HepG2 (cell line): Measurements from ENCODE around the gene PRICKLE3. TPM values are rescaled to one million over a fixed set of nuclear protein-coding genes. Genes with fewer than 3 reads are reported as not detected.
A peak's percentile ranks its signal among the peaks of the same experiment; 100 is the strongest.

ENCODE experiments used
- CAMTA2 ChIP-seq: sonication (generic); formaldehyde crosslinking; IDR thresholded peaks from 2 replicates; pipeline ENCODE4 v1.4.0; 2020; ENCODE audit warnings: mild to moderate bottlenecking, missing genetic modification reagents, borderline replicate concordance
- HNF4G ChIP-seq, 2 experiments: sonication (generic) in 1 of 2; formaldehyde crosslinking in 1 of 2; IDR thresholded peaks; 2 replicates each; pipeline versions ENCODE4 v1.4.0 to v1.6.1; 2011 to 2020; ENCODE audit warnings: borderline replicate concordance in 2 of 2, low read depth in 2 of 2, mild to moderate bottlenecking in 2 of 2, low read length in 1 of 2, missing genetic modification reagents in 1 of 2, moderate library complexity in 1 of 2
- IKZF1 ChIP-seq: fragments of 450-650 bp; IDR thresholded peaks from 2 replicates; pipeline ENCODE4 v1.7.1; 2016
- NPAS2 ChIP-seq: sonication (generic); formaldehyde crosslinking; IDR thresholded peaks from 2 replicates; pipeline ENCODE4 v1.8.0; 2022; ENCODE audit warnings: mild to moderate bottlenecking, missing genetic modification reagents, borderline replicate concordance
- RFXAP ChIP-seq: sonication (generic); formaldehyde crosslinking; IDR thresholded peaks from 2 replicates; pipeline ENCODE4 v1.4.0; 2020; ENCODE audit warnings: missing genetic modification reagents, borderline replicate concordance
- SNAPC2 ChIP-seq: sonication (generic); formaldehyde crosslinking; IDR thresholded peaks from 2 replicates; pipeline ENCODE4 v1.8.1; 2022; ENCODE audit warnings: mild to moderate bottlenecking, missing genetic modification reagents
- YEATS4 ChIP-seq: sonication (generic); formaldehyde crosslinking; IDR thresholded peaks from 2 replicates; pipeline ENCODE4 v1.4.0; 2020; ENCODE audit warnings: missing genetic modification reagents, borderline replicate concordance
- ZFP36L2 ChIP-seq: sonication (generic); formaldehyde crosslinking; IDR thresholded peaks from 2 replicates; pipeline ENCODE4 v1.4.0; 2020; ENCODE audit warnings: missing genetic modification reagents
- ZFP41 ChIP-seq: sonication (generic); formaldehyde crosslinking; IDR thresholded peaks from 2 replicates; pipeline ENCODE4 v1.4.0; 2020; ENCODE audit warnings: mild to moderate bottlenecking, missing genetic modification reagents, borderline replicate concordance
- ZNF235 ChIP-seq: sonication (generic); formaldehyde crosslinking; IDR thresholded peaks from 2 replicates; pipeline ENCODE4 v1.8.1; 2023; ENCODE audit warnings: mild to moderate bottlenecking, missing genetic modification reagents, borderline replicate concordance
- ZNF333 ChIP-seq: sonication (generic); formaldehyde crosslinking; IDR thresholded peaks from 2 replicates; pipeline ENCODE4 v1.4.0; 2020; ENCODE audit warnings: mild to moderate bottlenecking, missing genetic modification reagents, borderline replicate concordance
- ZNF761 ChIP-seq: sonication (generic); formaldehyde crosslinking; conservative IDR thresholded peaks from 2 replicates; pipeline ENCODE4 v1.4.0; 2020; ENCODE audit warnings: mild to moderate bottlenecking, missing genetic modification reagents
- polyA plus RNA-seq, 8 experiments: library from polyadenylated mRNA; depleted of rRNA in 3 of 8; stranded (reverse) in 7 of 8; unstranded in 1 of 8; fragments of >200 nt; fragmentation: Illumina TruSeq in 4 of 8; extraction: Trizol in 4 of 8; gene quantifications; 2 replicates each; pipeline versions ENCODE4 v1.2.1 to v1.2.3, GENCODE V29; 2011 to 2016; ENCODE audit warnings: low read depth in 4 of 8, missing spikeins in 1 of 8, mixed read lengths in 1 of 8; ENCODE audit not compliant: insufficient read depth in 1 of 8
- total RNA-seq, 5 experiments: library from RNA; depleted of rRNA; stranded (reverse); fragments of >200 nt; fragmentation: Illumina TruSeq; extraction: Trizol; gene quantifications; 2 replicates each; pipeline ENCODE4 v1.2.3, GENCODE V29; 2016; ENCODE audit warnings: low read depth in 1 of 5
- TF ChIP-seq, protein P1 (sequence below): sonication (generic); formaldehyde crosslinking; conservative IDR thresholded peaks from 2 replicates; pipeline ENCODE4 v1.5.0; 2020; ENCODE audit warnings: missing genetic modification reagents
- TF ChIP-seq, protein P2 (sequence below): sonication (generic); formaldehyde crosslinking; IDR thresholded peaks from 2 replicates; pipeline ENCODE4 v1.4.0; 2020; ENCODE audit warnings: missing genetic modification reagents, borderline replicate concordance
- TF ChIP-seq, protein P3 (sequence below): sonication (generic); formaldehyde crosslinking; IDR thresholded peaks from 2 replicates; pipeline ENCODE4 v1.9.0; 2022; ENCODE audit warnings: missing genetic modification reagents, mild to moderate bottlenecking, borderline replicate concordance
- TF ChIP-seq, protein P4 (sequence below): sonication (generic); formaldehyde crosslinking; IDR thresholded peaks from 2 replicates; pipeline ENCODE4 v1.5.0; 2020; ENCODE audit warnings: missing genetic modification reagents
- TF ChIP-seq, protein P5 (sequence below): sonication (generic); formaldehyde crosslinking; IDR thresholded peaks from 2 replicates; pipeline ENCODE4 v1.5.1; 2020; ENCODE audit warnings: missing genetic modification reagents, mild to moderate bottlenecking, borderline replicate concordance
- TF ChIP-seq, protein P6 (sequence below): sonication (generic); formaldehyde crosslinking; IDR thresholded peaks from 2 replicates; pipeline ENCODE4 v1.5.0; 2020; ENCODE audit warnings: mild to moderate bottlenecking, low read depth, missing genetic modification reagents, borderline replicate concordance

The PRICKLE3 gene
- total and polyA plus RNA-seq, 2 of the 13 experiments (the other 11 are each of a cell fraction or from before 2014, with no cell fraction given), result 2.6 TPM

DNA sequence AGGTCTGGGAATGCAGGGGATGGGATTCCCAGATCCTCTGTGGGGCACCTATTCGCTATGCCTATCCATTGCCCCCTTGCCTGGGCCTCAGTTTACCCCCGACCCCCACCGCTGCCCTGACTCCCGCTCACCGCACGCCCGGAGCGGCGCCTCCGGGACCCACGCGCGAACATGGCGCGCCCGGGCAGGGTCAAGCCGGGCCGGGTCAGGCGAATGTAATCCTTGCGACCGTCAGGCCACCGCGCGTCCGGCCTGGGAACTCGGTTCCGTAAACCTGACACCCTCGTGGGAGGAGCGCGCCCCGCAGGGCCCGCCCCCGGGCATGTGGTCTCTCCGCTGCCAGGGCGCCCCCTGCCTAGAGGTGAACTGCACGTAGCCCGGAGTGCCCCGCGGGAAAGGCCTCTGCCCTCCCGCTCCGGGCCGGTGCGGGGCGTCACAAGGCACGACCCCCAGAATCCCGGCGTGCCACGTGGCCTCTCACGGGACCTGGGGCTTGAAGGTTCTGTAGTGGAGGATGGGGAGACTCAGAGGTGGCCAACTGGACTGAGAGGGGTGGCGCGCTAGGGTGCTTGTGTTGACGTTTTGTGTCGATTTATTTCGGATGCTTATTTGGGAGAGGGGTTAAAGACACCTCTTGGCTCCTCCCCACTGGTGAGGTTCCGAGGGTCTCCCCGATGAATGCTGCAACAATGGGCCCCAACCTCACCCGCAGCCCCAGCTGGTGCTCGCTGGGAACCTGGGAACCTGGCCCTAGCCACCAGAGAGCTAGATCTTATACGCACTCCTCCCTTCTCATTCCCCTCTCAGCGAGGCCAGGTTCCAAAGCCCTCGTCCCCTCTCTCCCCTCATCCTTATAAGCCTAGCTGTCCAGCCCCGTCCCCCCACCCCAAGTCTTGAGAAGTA, at the start of gene PRICKLE3 (continued):
- TF ChIP-seq, protein P1, sequence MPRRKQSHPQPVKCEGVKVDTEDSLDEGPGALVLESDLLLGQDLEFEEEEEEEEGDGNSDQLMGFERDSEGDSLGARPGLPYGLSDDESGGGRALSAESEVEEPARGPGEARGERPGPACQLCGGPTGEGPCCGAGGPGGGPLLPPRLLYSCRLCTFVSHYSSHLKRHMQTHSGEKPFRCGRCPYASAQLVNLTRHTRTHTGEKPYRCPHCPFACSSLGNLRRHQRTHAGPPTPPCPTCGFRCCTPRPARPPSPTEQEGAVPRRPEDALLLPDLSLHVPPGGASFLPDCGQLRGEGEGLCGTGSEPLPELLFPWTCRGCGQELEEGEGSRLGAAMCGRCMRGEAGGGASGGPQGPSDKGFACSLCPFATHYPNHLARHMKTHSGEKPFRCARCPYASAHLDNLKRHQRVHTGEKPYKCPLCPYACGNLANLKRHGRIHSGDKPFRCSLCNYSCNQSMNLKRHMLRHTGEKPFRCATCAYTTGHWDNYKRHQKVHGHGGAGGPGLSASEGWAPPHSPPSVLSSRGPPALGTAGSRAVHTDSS (CRISPR knock-in tag), result 0 out of 2 replicates have a peak, but pooled peaks have one; percentile 66
- no peak for TF ChIP-seq ZNF235
- TF ChIP-seq, protein P2, sequence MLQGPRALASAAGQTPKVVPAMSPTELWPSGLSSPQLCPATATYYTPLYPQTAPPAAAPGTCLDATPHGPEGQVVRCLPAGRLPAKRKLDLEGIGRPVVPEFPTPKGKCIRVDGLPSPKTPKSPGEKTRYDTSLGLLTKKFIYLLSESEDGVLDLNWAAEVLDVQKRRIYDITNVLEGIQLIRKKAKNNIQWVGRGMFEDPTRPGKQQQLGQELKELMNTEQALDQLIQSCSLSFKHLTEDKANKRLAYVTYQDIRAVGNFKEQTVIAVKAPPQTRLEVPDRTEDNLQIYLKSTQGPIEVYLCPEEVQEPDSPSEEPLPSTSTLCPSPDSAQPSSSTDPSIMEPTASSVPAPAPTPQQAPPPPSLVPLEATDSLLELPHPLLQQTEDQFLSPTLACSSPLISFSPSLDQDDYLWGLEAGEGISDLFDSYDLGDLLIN (CRISPR knock-in tag), result no peak
- no peak for TF ChIP-seq SNAPC2 (CRISPR knock-in tag)
- TF ChIP-seq, protein P3, sequence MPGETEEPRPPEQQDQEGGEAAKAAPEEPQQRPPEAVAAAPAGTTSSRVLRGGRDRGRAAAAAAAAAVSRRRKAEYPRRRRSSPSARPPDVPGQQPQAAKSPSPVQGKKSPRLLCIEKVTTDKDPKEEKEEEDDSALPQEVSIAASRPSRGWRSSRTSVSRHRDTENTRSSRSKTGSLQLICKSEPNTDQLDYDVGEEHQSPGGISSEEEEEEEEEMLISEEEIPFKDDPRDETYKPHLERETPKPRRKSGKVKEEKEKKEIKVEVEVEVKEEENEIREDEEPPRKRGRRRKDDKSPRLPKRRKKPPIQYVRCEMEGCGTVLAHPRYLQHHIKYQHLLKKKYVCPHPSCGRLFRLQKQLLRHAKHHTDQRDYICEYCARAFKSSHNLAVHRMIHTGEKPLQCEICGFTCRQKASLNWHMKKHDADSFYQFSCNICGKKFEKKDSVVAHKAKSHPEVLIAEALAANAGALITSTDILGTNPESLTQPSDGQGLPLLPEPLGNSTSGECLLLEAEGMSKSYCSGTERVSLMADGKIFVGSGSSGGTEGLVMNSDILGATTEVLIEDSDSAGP (CRISPR knock-in tag), result peak; percentile 54; the same call in 1 of the 2 replicates
- TF ChIP-seq, protein P4, sequence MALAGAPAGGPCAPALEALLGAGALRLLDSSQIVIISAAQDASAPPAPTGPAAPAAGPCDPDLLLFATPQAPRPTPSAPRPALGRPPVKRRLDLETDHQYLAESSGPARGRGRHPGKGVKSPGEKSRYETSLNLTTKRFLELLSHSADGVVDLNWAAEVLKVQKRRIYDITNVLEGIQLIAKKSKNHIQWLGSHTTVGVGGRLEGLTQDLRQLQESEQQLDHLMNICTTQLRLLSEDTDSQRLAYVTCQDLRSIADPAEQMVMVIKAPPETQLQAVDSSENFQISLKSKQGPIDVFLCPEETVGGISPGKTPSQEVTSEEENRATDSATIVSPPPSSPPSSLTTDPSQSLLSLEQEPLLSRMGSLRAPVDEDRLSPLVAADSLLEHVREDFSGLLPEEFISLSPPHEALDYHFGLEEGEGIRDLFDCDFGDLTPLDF, result no peak
- TF ChIP-seq RFXAP (CRISPR knock-in tag), result no peak
- no peak for TF ChIP-seq ZNF761 (CRISPR knock-in tag)
- TF ChIP-seq ZFP41 (CRISPR knock-in tag), result no peak
- TF ChIP-seq ZFP36L2 (CRISPR knock-in tag), result no peak
- TF ChIP-seq, protein P5, sequence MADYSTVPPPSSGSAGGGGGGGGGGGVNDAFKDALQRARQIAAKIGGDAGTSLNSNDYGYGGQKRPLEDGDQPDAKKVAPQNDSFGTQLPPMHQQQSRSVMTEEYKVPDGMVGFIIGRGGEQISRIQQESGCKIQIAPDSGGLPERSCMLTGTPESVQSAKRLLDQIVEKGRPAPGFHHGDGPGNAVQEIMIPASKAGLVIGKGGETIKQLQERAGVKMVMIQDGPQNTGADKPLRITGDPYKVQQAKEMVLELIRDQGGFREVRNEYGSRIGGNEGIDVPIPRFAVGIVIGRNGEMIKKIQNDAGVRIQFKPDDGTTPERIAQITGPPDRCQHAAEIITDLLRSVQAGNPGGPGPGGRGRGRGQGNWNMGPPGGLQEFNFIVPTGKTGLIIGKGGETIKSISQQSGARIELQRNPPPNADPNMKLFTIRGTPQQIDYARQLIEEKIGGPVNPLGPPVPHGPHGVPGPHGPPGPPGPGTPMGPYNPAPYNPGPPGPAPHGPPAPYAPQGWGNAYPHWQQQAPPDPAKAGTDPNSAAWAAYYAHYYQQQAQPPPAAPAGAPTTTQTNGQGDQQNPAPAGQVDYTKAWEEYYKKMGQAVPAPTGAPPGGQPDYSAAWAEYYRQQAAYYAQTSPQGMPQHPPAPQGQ (CRISPR knock-in tag), result no peak
- TF ChIP-seq, protein P6, sequence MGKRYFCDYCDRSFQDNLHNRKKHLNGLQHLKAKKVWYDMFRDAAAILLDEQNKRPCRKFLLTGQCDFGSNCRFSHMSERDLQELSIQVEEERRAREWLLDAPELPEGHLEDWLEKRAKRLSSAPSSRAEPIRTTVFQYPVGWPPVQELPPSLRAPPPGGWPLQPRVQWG, result no peak
- TF ChIP-seq NPAS2 (CRISPR knock-in tag), result no peak
- no peak for TF ChIP-seq HNF4G (IDR thresholded peaks at IDR 0.05; ENCODE audit: borderline replicate concordance, low read depth, low read length)
- no peak for TF ChIP-seq HNF4G (CRISPR knock-in tag; IDR thresholded peaks at IDR 0.05; ENCODE audit: borderline replicate concordance, low read depth)
- TF ChIP-seq CAMTA2 (CRISPR knock-in tag), result no peak
- TF ChIP-seq IKZF1, result no peak
- no peak for TF ChIP-seq ZNF333 (CRISPR knock-in tag)
- TF ChIP-seq YEATS4 (CRISPR knock-in tag), result 0 out of 2 replicates have a peak, but pooled peaks have one; percentile 23
